NCI-H446 treated with DMSO at 0.1 percent for 48 hours (cell line): ENCODE results near the gene HPN.

Experiments
- DNase-seq: peaks from one replicate; lab custom pipeline; 2025; lab: John Stamatoyannopoulos, UW

Gene HPN

DNA sequence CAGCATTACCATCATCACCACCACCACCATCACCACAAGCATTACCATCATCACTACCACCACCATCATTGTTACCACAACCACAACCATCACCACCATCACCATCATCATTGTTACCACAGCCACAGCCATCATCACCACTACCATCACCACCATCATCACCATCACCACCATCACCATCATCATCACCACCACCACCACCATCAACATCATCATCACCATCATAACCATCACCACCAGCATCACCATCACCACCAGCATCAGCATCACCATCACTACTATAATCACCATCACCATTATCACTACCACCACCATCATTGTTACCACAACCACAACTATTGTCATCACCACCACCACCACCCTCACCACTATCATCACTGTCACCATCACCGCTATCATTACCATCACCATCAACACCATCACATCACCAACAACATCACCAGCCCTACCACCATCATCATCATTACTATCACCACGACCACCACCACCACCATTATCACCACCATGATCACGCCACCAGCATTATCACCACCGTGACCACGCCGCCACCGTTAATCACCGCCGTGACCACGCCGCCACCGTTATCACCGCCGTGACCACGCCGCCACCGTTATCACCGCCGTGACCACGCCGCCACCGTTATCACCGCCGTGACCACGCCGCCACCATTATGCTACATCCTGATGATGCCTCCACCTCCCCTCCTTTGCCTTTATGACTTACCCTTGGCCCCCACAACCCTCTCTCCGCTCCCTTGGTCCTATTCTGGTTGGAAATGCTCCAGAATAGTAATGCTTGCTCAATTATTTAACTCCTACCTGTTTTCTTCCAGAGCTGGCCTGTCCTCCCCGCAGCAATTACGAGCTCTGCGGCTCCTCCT lies 64.1 kb downstream of the HPN start:
- DNase-seq, result no peak

DNA sequence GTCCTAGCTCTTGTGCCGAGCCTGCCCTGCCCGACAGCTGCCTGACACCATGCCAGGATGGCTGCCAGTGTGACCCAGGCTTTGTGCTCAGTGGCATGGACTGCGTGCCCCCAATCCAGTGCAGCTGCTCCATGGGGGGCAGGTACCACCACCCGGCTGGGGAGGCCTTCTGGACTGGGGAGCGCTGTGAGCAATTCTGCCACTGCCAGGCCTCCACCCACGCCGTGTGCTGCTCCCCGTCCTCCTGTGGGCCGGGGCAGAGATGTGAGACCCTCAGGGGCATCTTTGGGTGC lies 64.7 kb downstream of the HPN start:
- no peak for DNase-seq

DNA sequence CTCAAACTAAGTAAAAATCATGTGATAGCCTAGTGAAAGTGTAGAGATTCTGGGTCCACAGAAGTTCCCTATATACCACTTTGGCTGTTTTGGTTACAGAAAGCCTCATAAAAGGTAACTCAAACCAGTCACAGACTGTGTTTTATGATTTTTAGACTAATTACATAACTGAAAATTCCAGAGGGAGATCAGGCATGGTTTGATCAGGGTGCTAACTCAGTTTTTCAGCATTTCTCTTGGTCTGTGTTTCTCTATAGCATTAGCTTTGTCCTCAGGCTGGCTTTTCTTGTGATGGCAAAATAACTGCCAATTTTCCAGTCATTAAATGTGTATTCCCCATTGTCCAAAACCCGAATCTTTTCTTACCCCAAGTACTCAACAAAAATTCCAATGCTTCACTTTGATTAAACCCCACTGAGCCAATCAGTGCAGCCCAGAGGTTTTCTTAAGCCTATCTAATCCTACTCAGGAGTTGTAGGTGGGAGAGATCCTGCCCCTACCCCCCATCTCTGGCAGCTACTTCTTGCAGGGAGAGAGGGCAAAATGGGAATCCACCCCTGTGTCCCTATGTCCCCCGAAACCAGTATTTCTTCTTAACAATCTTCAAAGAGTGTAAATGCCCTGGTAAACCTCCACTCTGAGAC lies 65.5 kb downstream of the HPN start:
- DNase-seq, result no peak

DNA sequence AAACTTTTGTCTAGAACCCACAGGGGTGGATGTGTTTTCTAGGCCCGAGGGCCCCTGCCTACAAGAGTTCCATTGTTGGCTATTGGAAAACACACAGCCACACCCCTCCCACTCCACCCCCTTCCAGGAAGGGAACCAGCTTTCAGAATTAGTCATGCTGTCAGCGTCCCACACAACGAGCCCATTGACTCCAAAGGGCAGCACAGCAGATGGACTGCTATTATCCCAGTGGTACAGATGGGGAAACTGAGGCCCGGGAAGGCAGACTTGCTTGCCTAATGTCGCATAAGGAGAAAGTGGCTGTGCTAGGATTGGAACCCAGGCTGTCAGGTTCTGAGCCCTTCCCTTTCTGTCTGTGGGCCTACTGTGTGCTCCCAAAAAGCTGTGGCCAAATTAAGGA lies 66.0 kb downstream of the HPN start:
- DNase-seq, result no peak

DNA sequence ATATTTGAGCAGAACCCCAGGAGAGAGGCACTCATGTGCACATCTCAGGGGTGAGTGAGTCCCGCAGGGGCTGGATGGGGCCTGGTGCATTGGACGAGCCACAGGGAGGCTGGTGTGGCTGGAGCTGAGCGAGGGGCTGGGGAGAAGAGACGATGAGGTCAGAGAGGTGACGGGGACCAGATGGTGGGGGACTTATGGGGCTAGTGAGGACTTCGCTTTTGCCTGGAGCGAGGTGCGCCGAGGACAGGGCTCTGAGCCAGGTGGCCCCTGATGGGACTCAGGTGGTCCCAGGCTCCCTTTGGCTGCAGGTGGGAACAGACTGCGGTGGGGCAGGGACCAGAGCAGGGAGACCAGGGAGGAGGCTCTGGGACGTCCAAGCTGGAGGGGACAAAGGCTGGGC lies 67.2 kb downstream of the HPN start:
- no peak for DNase-seq

DNA sequence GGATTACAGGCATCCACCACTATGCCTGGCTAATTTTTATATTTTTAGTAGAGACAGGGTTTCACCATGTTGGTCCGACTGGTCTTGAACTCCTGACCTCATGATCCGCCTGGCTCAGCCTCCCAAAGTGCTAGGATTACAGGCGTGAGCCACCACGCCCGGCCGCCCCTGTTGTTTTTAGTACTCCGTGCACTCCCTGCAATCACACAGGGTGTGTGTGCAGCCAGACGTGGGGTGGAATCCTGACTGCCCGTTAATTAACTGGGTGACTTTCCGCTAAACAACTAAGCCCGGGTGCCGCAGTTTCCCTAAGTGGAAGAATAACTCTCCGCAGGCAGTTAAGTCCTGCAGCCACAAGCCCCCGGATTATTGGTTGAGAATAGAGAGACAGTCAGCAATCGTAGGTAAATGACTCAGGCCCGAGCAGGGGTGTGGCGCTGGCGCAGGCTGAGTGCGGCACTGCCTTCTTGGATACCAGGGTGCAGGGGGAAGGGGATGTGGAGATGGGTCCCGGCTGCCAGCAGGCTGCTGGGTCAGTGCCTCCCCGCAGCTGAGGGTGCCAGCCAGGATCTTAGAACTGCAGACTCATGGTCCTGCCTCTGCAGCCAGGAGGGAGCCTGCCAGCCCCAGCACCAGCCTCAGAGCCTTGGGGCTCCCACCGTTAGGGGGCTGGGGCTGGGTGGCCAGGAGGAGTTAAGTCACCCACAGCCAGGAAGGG lies 68.0 kb downstream of the HPN start:
- no peak for DNase-seq

DNA sequence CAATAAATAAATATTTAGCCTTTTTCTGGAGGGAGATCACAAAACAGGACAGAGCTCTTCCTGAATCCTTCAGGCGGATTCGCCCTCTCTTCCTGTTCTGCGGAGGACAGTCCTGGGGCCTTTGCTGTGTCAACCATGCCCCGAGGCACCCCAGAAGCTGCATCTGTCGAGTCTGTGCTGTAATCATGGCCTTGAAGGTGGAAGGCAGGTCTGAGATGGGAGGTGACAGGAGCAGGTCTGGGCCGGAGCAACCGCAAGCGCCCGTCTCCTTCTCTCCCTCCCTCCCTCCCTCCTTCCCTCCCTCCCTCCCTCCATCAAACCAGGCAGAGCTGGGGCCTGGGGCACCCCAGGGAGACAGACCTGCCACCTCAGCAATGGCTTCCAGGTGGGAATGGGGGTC lies 69.5 kb downstream of the HPN start:
- no peak for DNase-seq

DNA sequence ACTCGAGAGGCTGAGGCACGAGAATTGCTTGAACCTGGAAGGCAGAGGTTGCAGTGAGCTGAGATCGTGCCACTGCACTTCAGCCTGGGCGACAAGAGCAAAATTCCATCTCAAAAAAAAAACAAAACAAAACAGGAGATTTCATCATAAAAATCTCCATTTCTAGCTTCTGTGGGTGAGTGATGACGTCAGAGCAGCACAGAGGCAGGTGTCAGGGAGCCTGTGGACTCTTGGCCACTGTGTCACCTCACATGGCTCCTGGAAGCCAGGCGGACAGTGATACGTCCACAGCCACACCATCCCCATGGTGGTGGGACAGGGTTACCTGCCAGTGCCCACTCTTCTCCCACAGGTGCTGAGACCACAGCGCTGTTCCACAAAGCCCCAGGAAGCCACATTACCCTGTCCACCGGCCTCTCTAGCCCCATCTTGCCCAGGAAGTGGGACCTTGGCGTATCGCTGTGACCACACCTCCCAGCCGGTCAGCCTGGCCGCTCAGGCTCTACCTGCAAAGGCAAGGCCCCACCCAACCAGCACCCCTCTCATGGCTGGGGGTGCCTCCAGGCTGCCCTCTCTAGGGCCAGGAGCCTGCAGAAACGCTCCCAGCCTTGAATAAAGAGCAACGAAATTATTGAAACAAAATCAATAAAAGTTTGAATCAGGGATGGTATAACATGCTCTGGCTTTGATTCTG lies 71.6 kb downstream of the HPN start:
- DNase-seq, result no peak

DNA sequence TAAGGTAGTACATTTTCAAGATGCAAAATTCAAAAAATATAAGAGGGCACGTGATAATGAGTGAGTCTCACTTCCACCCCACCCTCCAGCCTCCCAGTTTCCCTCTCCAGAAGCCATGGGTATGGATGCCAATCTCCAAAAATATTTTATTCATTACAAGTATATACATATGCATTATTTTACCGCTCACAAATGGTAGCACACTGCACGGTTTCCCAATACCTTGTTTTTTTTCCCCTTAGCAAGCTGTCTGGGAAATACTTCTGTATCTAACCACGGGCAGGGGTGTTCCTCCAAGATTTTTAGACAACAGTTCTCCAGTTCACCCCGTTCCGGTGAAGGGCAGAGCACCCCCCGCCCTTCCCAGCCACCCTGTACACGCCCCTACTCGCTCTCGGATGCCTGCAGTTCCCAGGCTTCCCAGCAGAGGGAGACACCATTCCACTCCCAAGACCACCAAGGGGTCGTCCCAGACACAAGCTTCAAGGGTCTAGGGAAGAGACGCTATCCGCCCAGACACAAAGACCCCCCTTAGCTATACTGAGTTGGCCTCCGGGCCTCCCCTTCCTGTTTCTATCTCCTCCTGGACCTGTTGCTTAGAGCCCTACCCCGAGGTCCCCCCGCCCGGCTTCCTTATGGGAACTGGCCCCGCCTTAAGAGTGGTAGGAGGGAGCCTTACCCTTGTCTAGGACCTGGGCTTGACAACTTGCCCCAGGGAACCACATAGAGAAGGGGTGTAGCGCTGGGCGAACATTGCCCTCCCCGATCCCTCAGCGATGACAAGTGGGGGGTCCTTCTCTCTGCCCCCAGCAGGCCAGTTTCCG lies 73.0 kb downstream of the HPN start:
- DNase-seq, result no peak

DNA sequence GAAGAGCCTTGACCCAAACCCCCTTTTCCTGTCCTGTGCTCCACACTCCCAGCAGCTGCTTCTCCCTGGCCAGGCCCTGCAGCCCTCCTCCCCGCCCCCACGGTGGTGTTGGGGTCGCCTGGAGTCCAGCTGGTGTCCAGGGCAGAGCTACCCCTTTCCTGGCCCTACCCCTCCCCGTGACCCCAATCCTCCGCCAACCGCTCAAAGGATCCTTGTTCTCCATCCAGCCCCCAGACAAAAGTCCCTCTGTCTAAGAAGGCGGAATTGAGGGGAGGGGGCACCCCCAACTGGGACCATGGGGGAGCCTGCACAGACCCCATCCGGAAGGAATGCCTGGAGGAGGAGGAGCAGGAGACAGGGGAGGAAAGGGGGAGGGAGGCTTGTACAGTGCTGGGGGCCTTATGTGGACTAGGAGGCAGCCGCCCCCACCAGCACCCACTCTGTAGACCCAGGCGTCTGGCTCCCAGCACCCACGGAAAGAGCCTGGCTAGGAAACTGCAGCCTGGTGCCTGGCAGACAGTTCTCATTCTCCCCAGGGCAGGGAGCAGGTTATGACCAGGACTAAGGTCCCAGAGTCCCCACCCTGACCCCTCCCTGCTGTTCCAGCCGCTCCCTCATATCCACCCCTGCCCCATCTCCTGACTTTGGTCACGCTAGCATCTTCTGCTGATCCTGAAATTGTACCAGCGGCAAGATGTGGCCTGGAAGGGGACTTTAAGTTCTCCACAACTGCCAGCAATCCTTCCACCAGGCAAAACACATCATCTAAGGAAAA lies 73.8 kb downstream of the HPN start, which contains the start of gene FXYD3:
FXYD3 (plus strand) TSS at position 647 of the 775 bp plus-strand sequence. CDS start 3,554 bp downstream, outside the sequence.
- DNase-seq, result no peak
